ENCODE results near the gene TNS4. TPM values are rescaled to one million over a fixed set of nuclear protein-coding genes. Genes with fewer than 3 reads are reported as not detected.

Gene TNS4
- total and polyA plus RNA-seq, 3 donors from 2014 or later: 0.09 to 0.16 (median 0.12) TPM

DNA sequence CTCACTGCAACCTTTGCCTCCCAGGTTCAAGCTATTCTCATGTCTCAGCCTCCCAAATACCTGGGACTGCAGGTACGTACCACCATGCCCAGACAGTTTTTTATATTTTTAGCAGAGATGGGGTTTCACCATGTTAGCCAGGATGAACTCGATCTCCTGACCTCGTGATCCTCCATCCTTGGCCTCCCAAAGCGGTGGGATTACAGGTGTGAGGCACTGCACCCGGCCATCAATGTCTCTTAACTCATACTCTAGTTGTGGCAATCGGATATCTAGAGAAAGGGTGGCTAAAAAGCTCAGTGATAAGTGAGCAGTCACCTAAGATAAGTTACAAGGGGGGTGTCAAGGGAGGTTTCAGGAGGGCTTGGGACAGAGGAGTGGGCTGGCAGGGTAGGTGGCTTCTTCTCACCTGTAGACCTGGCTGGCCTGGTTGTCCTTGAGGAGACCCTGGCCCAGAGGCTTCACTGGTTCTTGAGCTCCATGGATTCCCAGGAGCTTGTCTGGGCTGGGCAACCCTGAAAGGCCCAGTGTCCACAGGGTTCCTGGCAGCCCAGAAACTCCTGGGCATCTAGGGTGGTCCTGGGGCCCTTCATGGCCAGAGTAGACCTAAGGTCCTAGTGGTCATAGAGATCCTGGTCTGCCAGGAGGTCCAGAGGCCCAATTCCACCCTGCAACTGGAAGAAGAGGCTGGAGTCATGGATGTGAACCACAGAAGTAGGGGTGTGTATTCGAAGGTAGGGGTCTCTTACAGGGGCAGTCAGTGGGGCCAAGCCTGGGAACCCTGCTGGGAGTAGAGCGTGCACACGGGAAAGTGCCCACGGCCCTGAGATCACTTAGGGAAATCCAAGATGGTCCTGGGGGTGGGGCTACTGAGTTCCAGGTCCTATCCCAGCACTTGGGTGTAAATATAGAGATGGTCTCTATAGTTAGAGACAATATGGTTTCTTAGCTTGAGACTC lies 70.9 kb downstream of the TNS4 start:
- no peaks in the 10 kb centered on the region for H3K27me3 ChIP-seq
- no peaks in the 10 kb centered on the region for H3K4me1 ChIP-seq
- H3K27ac ChIP-seq: no peak overlapping the region
- H3K9me3 ChIP-seq: no peaks in the 10 kb centered on the region
- no peak for DNase-seq
- WGBS, 2 donors: 89 to 96% methylated on average over 10 of the region's 10 CpGs
- TF ChIP-seq, protein P1, sequence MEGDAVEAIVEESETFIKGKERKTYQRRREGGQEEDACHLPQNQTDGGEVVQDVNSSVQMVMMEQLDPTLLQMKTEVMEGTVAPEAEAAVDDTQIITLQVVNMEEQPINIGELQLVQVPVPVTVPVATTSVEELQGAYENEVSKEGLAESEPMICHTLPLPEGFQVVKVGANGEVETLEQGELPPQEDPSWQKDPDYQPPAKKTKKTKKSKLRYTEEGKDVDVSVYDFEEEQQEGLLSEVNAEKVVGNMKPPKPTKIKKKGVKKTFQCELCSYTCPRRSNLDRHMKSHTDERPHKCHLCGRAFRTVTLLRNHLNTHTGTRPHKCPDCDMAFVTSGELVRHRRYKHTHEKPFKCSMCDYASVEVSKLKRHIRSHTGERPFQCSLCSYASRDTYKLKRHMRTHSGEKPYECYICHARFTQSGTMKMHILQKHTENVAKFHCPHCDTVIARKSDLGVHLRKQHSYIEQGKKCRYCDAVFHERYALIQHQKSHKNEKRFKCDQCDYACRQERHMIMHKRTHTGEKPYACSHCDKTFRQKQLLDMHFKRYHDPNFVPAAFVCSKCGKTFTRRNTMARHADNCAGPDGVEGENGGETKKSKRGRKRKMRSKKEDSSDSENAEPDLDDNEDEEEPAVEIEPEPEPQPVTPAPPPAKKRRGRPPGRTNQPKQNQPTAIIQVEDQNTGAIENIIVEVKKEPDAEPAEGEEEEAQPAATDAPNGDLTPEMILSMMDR (IDR thresholded peaks at IDR 0.05): no peak
- no peak for TF ChIP-seq POLR2A (IDR thresholded peaks at IDR 0.05)
- no peak overlapping the region for H3K4me3 ChIP-seq
- intact Hi-C loops (cut with DNase I; ENCODE audit: low total_unique reads): no loop called here
- no peaks in the 10 kb centered on the region for H3K36me3 ChIP-seq (ENCODE audit: low read depth, missing control alignments)

DNA sequence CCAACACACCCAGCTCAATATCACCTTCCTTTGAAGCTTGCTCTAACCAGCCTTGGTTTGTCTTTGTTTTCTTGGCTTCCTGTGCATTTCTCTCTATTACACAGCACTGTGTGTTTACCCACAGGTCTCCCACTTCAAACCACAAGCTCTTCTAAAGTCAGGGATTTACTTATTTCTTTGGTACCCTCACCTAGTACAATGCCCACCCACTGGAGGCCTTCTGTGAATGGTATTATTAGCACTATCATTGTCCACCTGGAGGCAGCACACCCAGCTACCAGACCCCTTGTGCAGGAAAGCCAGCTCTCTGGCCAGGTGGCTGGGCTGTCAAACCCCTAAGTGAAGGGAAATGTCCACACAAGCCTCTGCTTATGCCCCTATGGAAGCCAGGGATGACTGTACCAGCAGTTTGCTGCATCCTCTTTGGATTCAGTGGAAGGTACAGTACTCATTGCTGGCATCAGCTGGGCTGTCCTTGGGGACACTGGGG lies 74.4 kb downstream of the TNS4 start:
- TF ChIP-seq, protein P1 (IDR thresholded peaks at IDR 0.05): no peak
- TF ChIP-seq POLR2A (IDR thresholded peaks at IDR 0.05): no peak
- Histone ChIP-seq H3K36me3 (ENCODE audit: low read depth, missing control alignments) (no peaks in the 10 kb centered on the region), H3K9me3 (no peaks in the 10 kb centered on the region), H3K27ac (no peak overlapping the region), H3K27me3 (no peaks in the 10 kb centered on the region), H3K4me3 (no peak overlapping the region), H3K4me1 (no peaks in the 10 kb centered on the region)
- intact Hi-C loops (cut with DNase I; ENCODE audit: low total_unique reads): no loop called here
- no peak for DNase-seq

Other genes starting within 250 kb of the TNS4 start
- gene CDC6, start 213.7 kb downstream of the TNS4 start, total RNA-seq: 10 to 100 TPM; 12.4 to 22.8 TPM
- 14.7 TPM for gene CDC6, start 213.7 kb downstream of the TNS4 start, polyA plus RNA-seq (ENCODE audit: insufficient read depth, low read depth, low replicate concordance)
- 10 to 100 TPM; 65.5 to 66.0 TPM for gene RARA, start 192.4 kb downstream of the TNS4 start, total RNA-seq
- gene RARA, start 192.4 kb downstream of the TNS4 start, polyA plus RNA-seq (ENCODE audit: insufficient read depth, low read depth, low replicate concordance): 49.8 TPM
- 1 to 10 TPM; 2.1 to 2.6 TPM for gene GJD3, start 136.9 kb downstream of the TNS4 start, total RNA-seq
- not detected for gene GJD3, start 136.9 kb downstream of the TNS4 start, polyA plus RNA-seq (ENCODE audit: insufficient read depth, low read depth, low replicate concordance)
- 10 to 100 TPM; 65.0 to 94.9 TPM for gene TOP2A, start 83.7 kb downstream of the TNS4 start, total RNA-seq
- gene TOP2A, start 83.7 kb downstream of the TNS4 start, polyA plus RNA-seq (ENCODE audit: insufficient read depth, low read depth, low replicate concordance): 75.3 TPM
- gene IGFBP4, start 58.2 kb downstream of the TNS4 start, total RNA-seq: 10 to 100 TPM; 67.9 to 76.7 TPM
- gene IGFBP4, start 58.2 kb downstream of the TNS4 start, polyA plus RNA-seq (ENCODE audit: insufficient read depth, low read depth, low replicate concordance): 317 TPM
- gene CCR7, start 63.8 kb upstream of the TNS4 start, total RNA-seq: 1 to 10 TPM in 1 of 2 donors, under 1 TPM in 1; 0.87 to 1.3 TPM
- gene CCR7, start 63.8 kb upstream of the TNS4 start, polyA plus RNA-seq (ENCODE audit: insufficient read depth, low read depth, low replicate concordance): 1.5 TPM
- 10 to 100 TPM; 80.3 to 81.6 TPM for gene SMARCE1, start 146.2 kb upstream of the TNS4 start, total RNA-seq
- 86.4 TPM for gene SMARCE1, start 146.2 kb upstream of the TNS4 start, polyA plus RNA-seq (ENCODE audit: insufficient read depth, low read depth, low replicate concordance)
- gene KRT222, start 163.6 kb upstream of the TNS4 start, total RNA-seq: 1 to 10 TPM; 1.2 to 3.1 TPM
- 1.0 TPM for gene KRT222, start 163.6 kb upstream of the TNS4 start, polyA plus RNA-seq (ENCODE audit: insufficient read depth, low read depth, low replicate concordance)
- gene KRT24, start 202.1 kb upstream of the TNS4 start, total RNA-seq: under 1 TPM in 1 of 2 donors, not detected in 1; 0.12 TPM
- gene KRT24, start 202.1 kb upstream of the TNS4 start, polyA plus RNA-seq (ENCODE audit: insufficient read depth, low read depth, low replicate concordance): not detected